SK-N-SH (cell line): ENCODE results near the gene SDK1. TPM values are rescaled to one million over a fixed set of nuclear protein-coding genes. Genes with fewer than 3 reads are reported as not detected.

Experiments
- CTCF ChIA-PET: fragments of 300-600, 350-600 bp; formaldehyde crosslinking; extraction: SDS; loops from one replicate; lab custom pipeline; 2021; lab: Yijun Ruan, JAX
- POLR2A ChIA-PET: fragments of 350-600 bp; sonication (Branson Sonifier 250); formaldehyde crosslinking; extraction: SDS; loops from one replicate; lab custom pipeline; 2020; ENCODE audit warnings: antibody characterized with exemption, inconsistent platforms; lab: Yijun Ruan, JAX
- DNase-seq: peaks from one replicate; pipeline ENCODE4 v3.0.0; 2012
- H2AFZ ChIP-seq: fragments of 200-600 bp; sonication (generic); 2 replicates; pipeline ENCODE4 v1.8.1; 2016; ENCODE audit warnings: antibody characterized with exemption, mild to moderate bottlenecking, low read depth
- H3F3A ChIP-seq: fragments of 200-600 bp; sonication (generic); replicated peaks from 2 replicates; pipeline ENCODE3; 2016; ENCODE audit warnings: antibody characterized with exemption, mild to moderate bottlenecking; ENCODE audit not compliant: insufficient read depth
- H3K27ac ChIP-seq, 2 experiments: fragments of 200-500 bp in 1 of 2; fragments of 200-600 bp in 1 of 2; sonication (Bioruptor generic) in 1 of 2; sonication (generic), shearing (Covaris generic) in 1 of 2; 2 replicates each; pipeline versions ENCODE4 v1.5.1 to v1.6.1; 2014 to 2016; ENCODE audit warnings: low read depth in 2 of 2, inconsistent platforms in 1 of 2, low read length in 1 of 2, mild to moderate bottlenecking in 1 of 2, mixed read lengths in 1 of 2
- H3K27me3 ChIP-seq: fragments of 200-600 bp; sonication (generic), shearing (Covaris generic); 2 replicates; pipeline ENCODE4 v1.6.1; 2016; ENCODE audit warnings: mixed run types; ENCODE audit not compliant: insufficient read depth
- H3K36me3 ChIP-seq, 2 experiments: fragments of 200-500 bp in 1 of 2; fragments of 200-600 bp in 1 of 2; sonication (Bioruptor generic) in 1 of 2; sonication (generic) in 1 of 2; replicated peaks in 1 of 2; 2 replicates each; pipeline versions ENCODE3 to v1.5.1; 2014 to 2016; ENCODE audit warnings: low read length in 1 of 2, mild to moderate bottlenecking in 1 of 2; ENCODE audit not compliant: insufficient read depth in 2 of 2, control insufficient read depth in 1 of 2
- H3K4me1 ChIP-seq, 2 experiments: fragments of 200-500 bp in 1 of 2; fragments of 200-600 bp in 1 of 2; sonication (Bioruptor generic) in 1 of 2; sonication (generic), shearing (Covaris generic) in 1 of 2; 2 replicates each; pipeline versions ENCODE4 v1.5.1 to v1.6.1; 2014 to 2016; ENCODE audit warnings: low read depth in 1 of 2, low read length in 1 of 2, mixed run types in 1 of 2; ENCODE audit not compliant: insufficient read depth in 2 of 2, control insufficient read depth in 1 of 2
- H3K4me2 ChIP-seq: fragments of 200-600 bp; sonication (generic), shearing (Covaris generic); 2 replicates; pipeline ENCODE4 v1.6.1; 2017; ENCODE audit warnings: mixed run types
- H3K4me3 ChIP-seq, 2 experiments: fragments of 200-500 bp in 1 of 2; fragments of 200-600 bp in 1 of 2; sonication (Bioruptor generic) in 1 of 2; sonication (generic), shearing (Covaris generic) in 1 of 2; 2 replicates each; pipeline versions ENCODE4 v1.5.1 to v1.8.1; 2014 to 2016; ENCODE audit warnings: low read depth in 2 of 2, inconsistent platforms in 1 of 2, low read length in 1 of 2, mild to moderate bottlenecking in 1 of 2, mixed read lengths in 1 of 2, moderate library complexity in 1 of 2
- H3K79me2 ChIP-seq: fragments of 200-600 bp; sonication (generic); 2 replicates; pipeline ENCODE4 v1.8.1; 2017; ENCODE audit warnings: mild to moderate bottlenecking; ENCODE audit not compliant: insufficient read depth
- H3K9ac ChIP-seq: fragments of 200-600 bp; sonication (generic); 2 replicates; pipeline ENCODE4 v1.6.1; 2017; ENCODE audit warnings: mixed run types
- H3K9me2 ChIP-seq: fragments of 200-600 bp; sonication (generic); 2 replicates; pipeline ENCODE4 v1.6.1; 2017; ENCODE audit warnings: mixed run types
- H3K9me3 ChIP-seq: fragments of 200-600 bp; sonication (generic); 2 replicates; pipeline ENCODE4 v1.6.1; 2017; ENCODE audit warnings: mixed run types, mild to moderate bottlenecking, moderate library complexity
- H4K20me1 ChIP-seq: fragments of 200-600 bp; sonication (generic); 2 replicates; pipeline ENCODE4 v1.6.1; 2017; ENCODE audit warnings: mild to moderate bottlenecking, mixed run types; ENCODE audit not compliant: insufficient read depth
- CTCF ChIP-seq: fragments of 200-600 bp; sonication (generic); IDR thresholded peaks from 2 replicates; pipeline ENCODE4 v1.6.1; 2017; ENCODE audit warnings: antibody characterized with exemption, mild to moderate bottlenecking, moderate library complexity
- ELF1 ChIP-seq: IDR thresholded peaks from 2 replicates; pipeline ENCODE4 v1.4.0; 2012
- EZH2phosphoT487 ChIP-seq: fragments of 200-600 bp; sonication (generic); IDR thresholded peaks from 2 replicates; pipeline ENCODE4 v1.6.1; 2017; ENCODE audit warnings: low read depth, mixed run types, mild to moderate bottlenecking, antibody characterized with exemption, moderate library complexity, borderline replicate concordance
- FOXJ3 ChIP-seq: sonication (generic); formaldehyde crosslinking; IDR thresholded peaks from 2 replicates; pipeline ENCODE4 v1.5.1; 2020; ENCODE audit warnings: mild to moderate bottlenecking, missing genetic modification reagents
- GABPA ChIP-seq: IDR thresholded peaks from 2 replicates; pipeline ENCODE4 v1.4.0; 2012; ENCODE audit warnings: low read depth, mild to moderate bottlenecking
- GATA2 ChIP-seq: sonication (generic); formaldehyde crosslinking; IDR thresholded peaks from 2 replicates; pipeline ENCODE4 v1.5.0; 2020; ENCODE audit warnings: mild to moderate bottlenecking, missing genetic modification reagents
- JUND ChIP-seq: IDR thresholded peaks from 2 replicates; pipeline ENCODE4 v1.4.0; 2012
- MEF2A ChIP-seq: IDR thresholded peaks from 2 replicates; pipeline ENCODE4 v1.4.0; 2012; ENCODE audit warnings: low read depth, borderline replicate concordance
- NRF1 ChIP-seq: IDR thresholded peaks from 2 replicates; pipeline ENCODE4 v1.6.1; 2012; ENCODE audit warnings: low read depth, mild to moderate bottlenecking, low read length
- PBX3 ChIP-seq: IDR thresholded peaks from 2 replicates; pipeline ENCODE4; 2012
- RCOR1 ChIP-seq: fragments of 150-350 bp; IDR thresholded peaks from 2 replicates; pipeline ENCODE4 v1.6.1; 2017; ENCODE audit warnings: antibody characterized with exemption, low read length
- REST ChIP-seq: IDR thresholded peaks from 2 replicates; pipeline ENCODE4 v1.6.1; 2012; ENCODE audit warnings: mild to moderate bottlenecking, low read depth, low read length, moderate library complexity
- SIN3A ChIP-seq: IDR thresholded peaks from 2 replicates; pipeline ENCODE4 v1.6.1; 2012; ENCODE audit warnings: low read depth, mild to moderate bottlenecking, low read length, moderate library complexity, borderline replicate concordance
- SMC3 ChIP-seq: IDR thresholded peaks from 2 replicates; pipeline ENCODE4 v1.6.1; 2012; ENCODE audit warnings: low read depth, low read length, improper control_type of control experiment
- TCF12 ChIP-seq: IDR thresholded peaks from 2 replicates; pipeline ENCODE4 v1.4.0; 2012
- USF1 ChIP-seq: IDR thresholded peaks from 2 replicates; pipeline ENCODE4 v1.4.0; 2012; ENCODE audit warnings: low read depth, borderline replicate concordance
- USF2 ChIP-seq: fragments of 150-350 bp; IDR thresholded peaks from 2 replicates; pipeline ENCODE4 v1.6.1; 2017; ENCODE audit warnings: antibody characterized with exemption, low read length, low read depth, borderline replicate concordance
- YY1 ChIP-seq: IDR thresholded peaks from 2 replicates; pipeline ENCODE4 v1.4.0; 2012; ENCODE audit warnings: low read depth, mild to moderate bottlenecking
- ZBTB33 ChIP-seq: IDR thresholded peaks from 2 replicates; pipeline ENCODE4 v1.4.0; 2012; ENCODE audit warnings: low read depth, borderline replicate concordance
- WGBS: methylation state at CpG from one replicate; pipeline ENCODE4 v1.1.6; 2017; ENCODE audit warnings: low lambda C conversion rate; 5-methylcytosine and 5-hydroxymethylcytosine counted together
- polyA plus RNA-seq, 3 experiments: library from polyadenylated mRNA; depleted of rRNA; stranded (reverse); fragments of >200 nt; gene quantifications; 2 replicates each; pipeline ENCODE4 v1.2.3, GENCODE V29; 2012

The SDK1 gene
- polyA plus RNA-seq, 1 of the 3 experiments (the other 2 are of a cell fraction) = 1.2 TPM

- Histone ChIP-seq H3K4me3 (no peak overlapping the region), H2AFZ (no peak overlapping the region), H3K36me3 (no peaks in the 10 kb centered on the region), H3K79me2 (no peaks in the 10 kb centered on the region), H3K27ac (no peak overlapping the region), H3K4me1 (no peaks in the 10 kb centered on the region), H3K9me3 (no peaks in the 10 kb centered on the region), H3F3A (no peaks in the 10 kb centered on the region), H4K20me1 (no peaks in the 10 kb centered on the region), H3K4me2 (no peak overlapping the region), H3K9ac (no peak overlapping the region), H3K9me2 (no peaks in the 10 kb centered on the region), H3K27me3 (no peaks in the 10 kb centered on the region)
- ChIA-PET CTCF (interaction anchor here (0.6 to 4.4 kb wide), 5 partner anchors 9 to 520 kb away, joined by 3 to 29 read pairs (median 3); partner anchors contain the start of gene SDK1), POLR2A (no interaction called here)
- no peak for TF ChIP-seq RCOR1
- TF ChIP-seq REST = no peak
- no peak for TF ChIP-seq ELF1
- no peak for TF ChIP-seq NRF1
- no peak for TF ChIP-seq ZBTB33
- TF ChIP-seq YY1 = no peak
- no peak for TF ChIP-seq CTCF
- no peak for TF ChIP-seq JUND
- no peak for TF ChIP-seq GABPA
- no peak for TF ChIP-seq GATA2 (CRISPR knock-in tag)
- TF ChIP-seq SMC3 = no peak
- no peak for TF ChIP-seq USF1
- TF ChIP-seq MEF2A = no peak
- no peak for TF ChIP-seq FOXJ3
- no peak for TF ChIP-seq TCF12
- no peak for TF ChIP-seq SIN3A
- TF ChIP-seq PBX3 = no peak
- TF ChIP-seq EZH2phosphoT487 = no peak
- TF ChIP-seq USF2 = no peak
- DNase-seq = no peak
- 50% methylated on average over 7 of the region's 7 CpGs for WGBS
Observed at GRCh38 chr7:3282457-3282856, 18.6 kb upstream of the SDK1 start.
